GM19240 (cell line): ENCODE data around the gene SPOCK3.

Experiments
- DNase-seq: peaks from one replicate; pipeline ENCODE4 v3.0.0; 2011; ENCODE audit warnings: low spot score; ENCODE audit not compliant: insufficient read length

The SPOCK3 gene

DNA sequence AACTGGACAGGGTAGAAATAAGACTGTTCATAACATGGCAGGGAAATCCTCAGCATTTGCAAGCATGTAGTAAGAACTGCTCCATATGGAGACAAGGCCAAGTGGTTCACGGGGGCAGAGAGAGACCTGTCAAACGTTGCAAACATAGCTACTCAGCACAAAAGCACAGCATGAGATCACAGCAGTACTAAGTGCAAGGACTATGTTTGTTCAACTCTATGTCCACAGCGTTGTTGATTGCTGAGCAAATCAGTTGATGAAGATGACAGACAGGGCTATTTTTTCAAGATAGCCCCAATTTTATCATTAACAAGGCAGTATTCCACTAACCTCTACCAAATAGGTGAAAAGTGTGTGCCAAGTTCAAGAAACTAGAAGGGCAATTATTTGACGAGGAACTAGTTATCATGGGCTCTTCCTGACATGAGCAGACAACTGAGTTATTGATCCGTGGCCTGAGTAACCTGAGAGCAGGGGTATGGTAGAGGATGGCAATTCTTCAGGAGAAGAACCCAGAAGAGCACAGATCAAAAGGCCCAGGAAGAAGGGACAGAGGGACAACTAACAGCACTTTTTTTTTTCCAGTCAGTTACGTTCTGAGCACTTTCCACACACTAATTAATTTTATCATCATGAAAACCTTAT, 57.4 kb downstream of the SPOCK3 start:
- no peak for DNase-seq

DNA sequence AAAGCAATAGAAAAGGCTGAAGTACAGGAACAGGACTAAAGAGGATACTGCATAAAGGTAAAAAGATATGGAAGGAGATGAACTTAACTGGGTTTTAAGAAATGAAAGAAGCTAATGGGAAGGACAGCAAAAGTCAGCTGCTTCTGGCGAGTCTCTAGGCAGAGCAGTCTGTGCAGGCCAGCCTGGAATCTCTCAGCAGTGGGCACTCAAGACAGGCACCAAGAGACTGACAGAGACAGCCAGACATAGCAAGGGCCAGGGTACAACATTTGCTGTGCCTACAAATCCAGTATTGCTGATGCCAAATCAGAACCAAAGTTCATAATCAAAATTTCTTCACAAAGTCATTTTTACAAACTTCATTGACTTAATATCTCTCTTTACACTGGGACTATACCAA, 62.4 kb downstream of the SPOCK3 start:
- DNase-seq: no peak

DNA sequence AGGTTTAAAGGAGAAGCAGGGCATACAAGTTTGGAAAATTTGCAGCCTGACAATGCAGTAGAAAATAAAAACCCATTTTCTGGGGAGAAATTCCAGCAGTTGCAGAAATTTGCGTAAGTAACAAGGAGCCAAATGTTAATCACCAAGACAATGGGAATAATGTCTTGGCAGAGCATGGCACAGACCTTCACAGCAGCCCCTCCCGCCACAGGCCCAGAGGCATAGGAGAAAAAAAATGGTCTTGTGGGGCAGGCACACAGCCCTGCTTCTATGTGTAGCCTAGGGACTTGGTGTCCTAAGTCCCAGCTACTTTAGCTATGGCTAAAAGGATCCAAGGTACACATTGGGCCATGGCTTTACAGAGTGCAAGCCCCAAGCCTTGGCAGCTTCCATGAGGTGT, 65.7 kb downstream of the SPOCK3 start:
- DNase-seq: no peak

DNA sequence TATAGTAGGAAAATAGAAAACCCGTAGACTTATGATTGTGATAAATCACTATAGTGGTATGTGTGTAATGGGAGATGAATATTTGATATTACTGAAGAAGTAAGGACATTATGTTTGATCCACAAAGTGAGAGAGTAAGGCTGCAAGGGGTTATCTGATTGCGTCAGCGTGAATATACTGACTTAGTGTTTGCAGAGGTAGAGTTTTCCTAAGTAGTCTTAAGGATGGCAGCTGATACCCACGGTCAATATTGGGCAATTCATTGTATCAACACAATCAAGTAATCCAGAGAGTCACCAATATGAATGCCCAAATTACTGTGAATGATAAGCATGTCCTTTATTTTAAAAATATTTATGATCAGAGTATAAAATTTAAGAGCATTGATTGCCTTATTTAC, 83.7 kb downstream of the SPOCK3 start:
- no peak for DNase-seq

- no peak for DNase-seq
These were observed 89.7 kb downstream of the SPOCK3 start for GRCh38 chr4:167144605-167145004.

GRCh38 chr4:167143018-167143417, 91.3 kb downstream of the SPOCK3 start:
- DNase-seq: no peak

DNA sequence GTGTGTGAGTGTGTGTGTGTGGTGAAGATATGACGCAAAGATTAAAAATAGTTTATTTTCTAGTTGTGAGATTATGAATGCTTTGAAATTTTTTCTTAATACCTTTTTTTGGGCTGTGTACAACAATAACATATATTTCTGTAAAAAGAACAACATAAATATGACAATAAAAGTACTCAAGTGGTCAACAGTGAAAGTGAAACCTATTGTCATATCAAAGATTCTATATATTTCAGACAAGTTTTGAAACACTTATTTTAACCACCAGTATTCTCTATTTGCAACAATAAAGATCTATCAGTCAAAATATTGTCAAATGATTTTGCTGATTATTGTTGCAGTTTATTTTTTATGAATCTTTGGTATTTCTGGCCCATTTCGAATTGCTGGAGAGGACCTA, 98.0 kb downstream of the SPOCK3 start:
- DNase-seq: no peak

DNA sequence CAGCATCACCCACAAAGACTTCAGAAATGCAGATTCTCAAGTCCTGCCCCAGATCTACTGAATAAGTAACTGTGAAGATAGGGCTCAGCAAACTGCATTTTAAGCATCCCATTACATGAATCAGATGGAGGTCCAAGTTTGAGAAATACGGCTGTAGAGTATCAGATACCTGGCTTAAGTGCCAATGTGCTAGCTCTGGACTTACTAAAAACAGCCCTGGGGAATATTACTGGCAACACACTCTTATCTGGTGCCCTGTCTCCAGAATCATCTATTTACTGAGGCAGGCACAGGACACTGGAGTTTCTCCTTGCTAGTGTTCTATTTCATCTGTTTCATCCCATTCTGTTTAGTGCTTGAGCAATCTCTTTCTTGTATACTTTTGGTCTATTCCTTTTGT, 105.1 kb downstream of the SPOCK3 start:
- DNase-seq: no peak

GRCh38 chr4:167119392-167119791, 114.9 kb downstream of the SPOCK3 start:
- no peak for DNase-seq

DNA sequence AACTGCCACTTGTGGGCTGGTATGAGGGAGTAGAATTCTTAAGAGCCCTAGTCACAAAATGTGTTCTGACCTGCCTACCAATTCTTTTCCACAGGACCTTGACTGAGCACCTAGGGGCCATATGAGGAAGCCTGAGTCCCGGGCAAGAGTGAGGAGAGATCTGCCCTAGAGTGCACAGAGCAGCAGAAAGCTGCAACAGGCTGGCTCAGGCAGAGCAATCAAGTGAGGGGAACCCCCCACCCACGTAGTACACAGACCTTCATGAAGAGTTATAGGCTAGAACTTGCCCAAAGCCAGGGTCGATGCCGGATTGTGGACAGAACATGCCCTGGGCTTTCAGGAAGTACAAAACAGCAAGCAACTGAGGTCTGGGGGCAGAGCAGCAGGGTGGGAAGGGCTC, 117.0 kb downstream of the SPOCK3 start:
- DNase-seq: no peak

DNA sequence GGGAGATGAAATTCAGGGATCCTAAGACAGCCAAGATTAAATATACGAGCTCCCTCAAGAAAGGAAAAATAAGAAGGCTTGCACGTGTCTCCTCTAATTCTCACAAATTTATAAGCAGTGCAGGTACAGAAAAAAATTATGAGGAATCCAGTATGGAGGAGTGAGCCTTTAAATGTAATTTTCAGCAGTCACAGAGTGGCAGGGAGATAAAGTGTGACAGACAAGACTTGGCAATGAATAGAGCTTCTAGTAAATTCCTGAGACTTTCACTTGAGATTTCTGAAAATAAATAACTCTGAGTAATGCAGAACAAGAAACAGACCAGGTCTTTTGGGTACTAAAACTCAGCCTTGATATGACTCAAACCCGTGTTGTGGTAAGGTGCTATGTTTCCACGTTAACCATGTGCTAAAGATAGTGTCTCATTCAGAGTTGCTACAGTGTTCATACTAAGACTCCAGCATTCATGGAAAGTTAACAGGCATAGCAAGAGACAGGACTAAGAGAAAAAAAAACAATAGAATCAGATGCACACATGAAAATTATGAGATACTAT, 119.8 kb downstream of the SPOCK3 start:
- DNase-seq: no peak

DNA sequence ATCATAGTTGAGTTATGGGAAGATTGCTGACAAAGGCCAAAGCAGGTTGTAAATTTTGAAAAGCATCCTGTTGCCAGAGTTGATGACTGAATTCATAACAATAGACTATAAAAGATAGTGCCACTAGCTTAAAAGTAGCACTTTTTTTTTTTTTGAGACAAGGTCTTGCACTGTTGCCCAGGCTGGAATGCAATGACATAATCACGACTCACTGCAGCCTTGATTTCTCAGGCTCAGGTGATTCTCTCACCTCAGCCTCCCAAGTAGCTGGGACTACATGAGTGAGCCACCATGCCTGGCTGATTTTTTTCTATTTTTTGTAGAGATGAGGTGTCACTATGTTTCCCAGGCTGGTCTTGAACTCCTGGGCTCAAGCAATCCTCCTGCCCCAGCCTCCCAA, 122.7 kb downstream of the SPOCK3 start:
- DNase-seq: no peak

DNA sequence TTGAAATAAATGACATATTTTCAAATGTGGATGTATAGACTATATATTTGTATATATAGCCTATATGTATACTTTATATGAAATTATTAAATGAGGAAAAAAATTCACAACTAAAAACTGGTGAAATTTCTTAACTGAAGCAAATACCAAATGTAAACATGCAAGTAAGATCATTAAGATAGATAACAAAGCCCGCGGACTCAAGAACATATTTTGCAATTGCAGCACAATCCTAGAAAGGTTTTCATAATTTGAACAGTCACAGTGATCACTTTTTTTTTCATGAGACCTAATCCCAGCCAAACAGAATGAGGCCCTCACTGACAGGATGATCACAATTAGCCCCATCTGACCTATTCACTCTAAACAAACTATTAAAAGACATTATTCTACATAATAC, 123.2 kb downstream of the SPOCK3 start:
- DNase-seq: no peak

GRCh38 chr4:167109859-167110258, 124.4 kb downstream of the SPOCK3 start:
- no peak for DNase-seq

- no peak for DNase-seq
These were observed 128.4 kb downstream of the SPOCK3 start for GRCh38 chr4:167105857-167106256.

GRCh38 chr4:167102475-167102874, 131.8 kb downstream of the SPOCK3 start:
- no peak for DNase-seq

- no peak for DNase-seq
These were observed 133.3 kb downstream of the SPOCK3 start for GRCh38 chr4:167101035-167101434.

DNA sequence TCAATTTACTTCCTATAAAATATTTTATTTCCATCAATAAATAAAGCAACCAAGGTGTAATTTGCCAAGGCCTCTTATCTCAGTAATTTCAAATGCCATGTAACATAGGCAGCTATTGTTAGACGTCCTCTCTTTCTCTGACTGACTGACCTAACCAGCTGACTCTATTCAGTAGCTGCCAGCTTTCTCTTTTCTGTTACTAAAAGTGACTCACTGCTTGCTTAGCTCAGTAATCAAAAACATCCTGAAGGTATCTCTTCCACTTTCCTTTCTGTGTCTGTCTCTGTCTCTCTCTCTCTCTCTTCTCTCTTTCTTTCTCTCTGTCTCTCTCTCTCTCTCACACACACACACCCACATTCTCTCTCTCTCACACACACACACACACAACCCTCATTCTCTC, 134.2 kb downstream of the SPOCK3 start:
- no peak for DNase-seq

DNA sequence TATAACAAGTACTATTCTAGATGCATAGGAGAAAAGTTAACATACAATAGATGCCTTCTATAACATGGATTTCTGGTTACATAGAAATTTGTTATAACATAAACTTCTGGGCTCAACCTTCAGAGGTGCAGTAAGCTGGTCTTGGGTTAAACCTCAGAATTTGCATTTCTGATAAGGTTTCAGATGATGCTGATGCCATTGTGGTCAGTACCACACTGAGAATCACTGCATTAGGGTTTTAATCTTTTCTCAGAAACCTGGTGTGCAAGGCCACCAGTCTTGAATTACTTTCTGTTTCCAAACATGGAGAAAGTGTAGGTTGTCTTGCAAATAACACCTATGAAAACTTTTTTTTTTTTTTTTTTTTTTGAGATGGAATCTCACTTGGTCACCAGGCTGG, 146.2 kb downstream of the SPOCK3 start:
- no peak for DNase-seq

- no peak for DNase-seq
These were observed 150.0 kb downstream of the SPOCK3 start for GRCh38 chr4:167084321-167084720.

DNA sequence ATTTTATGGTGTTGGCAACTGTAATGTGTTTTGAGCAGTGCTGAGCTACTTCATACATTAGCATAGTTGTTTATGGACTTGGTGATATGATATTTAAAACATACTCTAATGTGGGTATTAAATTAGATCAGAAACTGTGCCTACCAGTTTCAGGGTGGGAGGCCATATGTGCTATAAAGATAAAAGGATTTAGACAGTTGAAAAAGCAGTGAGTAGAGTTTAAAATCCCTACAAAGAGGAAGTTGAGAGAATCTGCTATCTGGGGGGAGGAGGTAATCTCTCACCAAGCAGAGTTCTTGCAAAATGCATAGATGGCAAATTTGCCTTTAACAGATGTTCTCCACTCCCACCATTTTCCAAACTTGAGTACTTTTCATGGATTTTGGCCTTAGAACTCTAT, 154.5 kb downstream of the SPOCK3 start:
- DNase-seq: no peak

GRCh38 chr4:167052631-167053091, 181.6 kb downstream of the SPOCK3 start:
- DNase-seq: no peak

DNA sequence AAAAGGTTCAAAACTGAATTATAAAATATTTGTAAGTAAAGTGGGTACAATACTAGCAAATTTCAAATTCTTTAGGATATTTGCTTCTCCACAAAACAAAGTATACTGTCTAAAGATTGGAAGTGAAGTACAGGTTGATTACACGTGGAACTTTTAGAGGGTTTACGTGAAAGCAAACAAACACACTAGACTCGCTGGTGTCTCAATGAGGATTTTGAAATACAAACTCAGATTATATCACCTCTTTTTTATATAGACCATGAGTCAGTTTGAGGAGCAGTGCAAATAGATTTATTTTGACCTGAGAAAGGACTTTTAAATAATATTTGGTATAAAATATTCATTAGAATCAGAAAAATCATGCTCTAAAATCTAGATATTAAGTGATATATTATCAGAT, 185.0 kb downstream of the SPOCK3 start:
- DNase-seq: no peak

DNA sequence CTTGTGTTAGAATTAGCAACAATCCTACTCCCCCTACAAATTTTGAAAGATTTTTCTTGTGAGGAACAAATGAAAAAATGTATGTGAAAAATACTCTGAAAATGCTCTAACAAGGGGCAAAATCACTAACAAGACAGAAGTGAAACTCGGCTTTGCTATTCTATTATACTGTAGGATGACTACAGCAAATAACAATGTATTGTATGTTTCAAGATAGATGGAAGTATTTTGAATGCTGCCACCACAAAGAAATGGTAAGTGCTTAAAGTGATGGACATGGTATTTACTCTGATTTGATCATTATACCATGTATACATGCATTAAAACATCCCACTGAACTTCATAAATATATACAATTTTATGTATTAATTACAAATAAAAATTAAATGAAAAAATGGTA, 192.8 kb downstream of the SPOCK3 start:
- DNase-seq: no peak
